ENCODE measurements around the gene CACNA1C. TPM values are rescaled to one million over a fixed set of nuclear protein-coding genes. Genes with fewer than 3 reads are reported as not detected.

CACNA1C gene
- total RNA-seq, 1 experiment from 2014 or later: not detected

DNA sequence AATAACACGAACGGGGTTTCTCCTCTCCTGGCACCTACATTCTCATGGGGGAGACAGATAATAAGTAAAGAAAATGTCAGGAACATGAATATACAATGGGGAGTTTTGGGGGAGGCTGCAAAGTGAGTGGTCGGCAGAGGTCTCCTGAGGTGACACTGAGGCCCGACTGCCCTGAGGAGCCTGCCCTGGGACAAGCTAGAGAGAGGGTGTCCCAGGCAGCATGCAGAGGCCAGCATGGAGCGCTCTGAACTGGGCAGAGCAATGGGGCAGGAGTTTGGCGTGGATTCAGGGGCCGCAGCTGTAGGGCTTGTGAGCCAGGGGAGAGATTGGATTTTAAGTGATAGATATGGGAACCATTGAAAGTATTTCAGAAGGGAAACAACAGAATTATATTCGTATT is 320.5 kb downstream of the CACNA1C start:
- Histone ChIP-seq H3K9me2 (ENCODE audit: insufficient read depth) (no peaks in the 10 kb centered on the region), H3F3A (ENCODE audit: insufficient read depth, low read depth) (no peaks in the 10 kb centered on the region), H3K27ac (no peak overlapping the region), H4K20me1 (ENCODE audit: insufficient read depth) (no peaks in the 10 kb centered on the region), H3K79me2 (ENCODE audit: low read depth) (no peaks in the 10 kb centered on the region), H2AFZ (no peak overlapping the region), H3K27me3 (ENCODE audit: insufficient read depth, low read depth) (peaks cover 76% of the 10 kb centered on the region), H3K36me3 (ENCODE audit: low read depth) (no peaks in the 10 kb centered on the region), H3K4me2 (no peak overlapping the region), H3K9me3 (ENCODE audit: insufficient read depth, low read depth) (no peaks in the 10 kb centered on the region), H3K4me3 (no peak overlapping the region), H3K4me1 (replicated peaks; ENCODE audit: insufficient read depth) (no peaks in the 10 kb centered on the region)
- no TSS peak for BruUV-seq (replicated peaks)
- ChIA-PET CTCF (no interaction called here), POLR2A (ENCODE audit: unreplicated experiment) (no interaction called here)
- intact Hi-C loops (cut with micrococcal nuclease; ENCODE audit: unreplicated experiment): no loop called here
- TF ChIP-seq EZH2 (IDR thresholded peaks at IDR 0.05; ENCODE audit: low read depth): no peak
- TF ChIP-seq, protein P1, sequence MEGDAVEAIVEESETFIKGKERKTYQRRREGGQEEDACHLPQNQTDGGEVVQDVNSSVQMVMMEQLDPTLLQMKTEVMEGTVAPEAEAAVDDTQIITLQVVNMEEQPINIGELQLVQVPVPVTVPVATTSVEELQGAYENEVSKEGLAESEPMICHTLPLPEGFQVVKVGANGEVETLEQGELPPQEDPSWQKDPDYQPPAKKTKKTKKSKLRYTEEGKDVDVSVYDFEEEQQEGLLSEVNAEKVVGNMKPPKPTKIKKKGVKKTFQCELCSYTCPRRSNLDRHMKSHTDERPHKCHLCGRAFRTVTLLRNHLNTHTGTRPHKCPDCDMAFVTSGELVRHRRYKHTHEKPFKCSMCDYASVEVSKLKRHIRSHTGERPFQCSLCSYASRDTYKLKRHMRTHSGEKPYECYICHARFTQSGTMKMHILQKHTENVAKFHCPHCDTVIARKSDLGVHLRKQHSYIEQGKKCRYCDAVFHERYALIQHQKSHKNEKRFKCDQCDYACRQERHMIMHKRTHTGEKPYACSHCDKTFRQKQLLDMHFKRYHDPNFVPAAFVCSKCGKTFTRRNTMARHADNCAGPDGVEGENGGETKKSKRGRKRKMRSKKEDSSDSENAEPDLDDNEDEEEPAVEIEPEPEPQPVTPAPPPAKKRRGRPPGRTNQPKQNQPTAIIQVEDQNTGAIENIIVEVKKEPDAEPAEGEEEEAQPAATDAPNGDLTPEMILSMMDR (conservative IDR thresholded peaks at IDR 0.05): no peak
- DNase-seq: no peak

DNA sequence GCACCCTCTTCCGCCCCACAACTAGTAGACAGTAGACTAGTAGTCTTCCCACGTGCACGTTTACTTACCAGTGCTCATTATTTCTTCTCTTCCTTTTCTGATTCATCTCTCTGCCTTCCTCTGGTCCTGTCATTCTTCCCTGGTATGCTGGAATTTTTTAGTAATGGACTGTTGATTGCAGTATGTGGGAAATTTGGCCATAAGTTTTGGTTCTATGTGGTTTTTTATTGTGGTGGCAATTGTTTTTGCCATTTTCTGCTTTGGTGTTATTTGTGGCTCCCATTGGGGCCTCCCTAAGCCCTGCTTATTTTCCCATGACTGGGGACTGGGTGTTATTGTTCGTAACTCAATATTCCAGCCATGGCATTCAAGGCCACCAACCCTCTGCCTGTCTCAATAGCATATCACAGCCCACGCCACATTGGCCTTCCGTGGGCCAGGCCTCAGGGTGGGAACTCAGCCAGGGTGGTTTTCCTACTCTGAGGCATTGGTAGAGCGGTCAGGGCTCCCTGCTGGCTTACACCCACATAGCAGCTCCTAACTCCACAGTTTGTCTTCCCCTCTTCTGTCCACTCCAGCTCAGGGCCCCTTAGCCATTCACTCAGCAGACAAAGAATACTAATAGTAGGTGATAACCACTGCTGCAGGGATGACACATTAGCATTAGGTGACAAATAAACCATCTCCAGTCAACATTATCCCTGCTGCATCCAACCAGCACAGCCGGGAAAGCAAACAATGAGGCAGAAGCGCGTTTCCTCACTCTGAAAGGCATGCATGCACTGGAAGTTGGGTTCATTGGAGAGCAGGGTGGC is 321.5 kb downstream of the CACNA1C start:
- Histone ChIP-seq H3K27me3 (ENCODE audit: insufficient read depth, low read depth) (peaks cover 86% of the 10 kb centered on the region), H3K9me3 (ENCODE audit: insufficient read depth, low read depth) (no peaks in the 10 kb centered on the region), H3K79me2 (ENCODE audit: low read depth) (no peaks in the 10 kb centered on the region), H3F3A (ENCODE audit: insufficient read depth, low read depth) (no peaks in the 10 kb centered on the region), H4K20me1 (ENCODE audit: insufficient read depth) (no peaks in the 10 kb centered on the region), H3K9me2 (ENCODE audit: insufficient read depth) (no peaks in the 10 kb centered on the region), H3K27ac (no peak overlapping the region), H3K4me1 (replicated peaks; ENCODE audit: insufficient read depth) (no peaks in the 10 kb centered on the region), H2AFZ (no peak overlapping the region), H3K36me3 (ENCODE audit: low read depth) (no peaks in the 10 kb centered on the region), H3K4me2 (no peak overlapping the region), H3K4me3 (no peak overlapping the region)
- TF ChIP-seq EZH2 (IDR thresholded peaks at IDR 0.05; ENCODE audit: low read depth): no peak
- TF ChIP-seq, protein P1 (conservative IDR thresholded peaks at IDR 0.05): no peak
- intact Hi-C loops (cut with micrococcal nuclease; ENCODE audit: unreplicated experiment): no loop called here
- no TSS peak for BruUV-seq (replicated peaks)
- POLR2A ChIA-PET (ENCODE audit: unreplicated experiment): no interaction called here
- DNase-seq: no peak
- CTCF ChIA-PET: no interaction called here

DNA sequence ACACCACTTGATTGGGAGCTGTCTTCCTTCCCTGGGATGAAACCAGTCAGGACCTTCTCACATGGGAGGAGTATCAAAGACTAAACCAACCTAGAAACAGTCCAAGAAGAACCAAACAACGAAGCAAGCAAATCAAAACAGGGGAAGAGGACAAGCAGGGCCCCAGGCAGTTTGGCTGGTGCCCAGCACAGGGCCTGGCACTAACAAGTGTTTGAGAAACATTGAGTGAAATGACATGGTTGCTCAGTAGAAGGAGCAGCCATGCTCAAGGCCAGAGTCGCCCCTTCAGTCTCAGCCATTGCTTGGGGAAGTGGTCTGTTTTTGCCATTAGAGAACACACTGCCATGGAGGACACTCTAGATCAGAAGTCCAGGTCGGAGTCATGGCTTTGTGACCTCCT is 323.1 kb downstream of the CACNA1C start:
- H3F3A ChIP-seq (ENCODE audit: insufficient read depth, low read depth): no peaks in the 10 kb centered on the region
- H2AFZ ChIP-seq: no peak overlapping the region
- no TSS peak for BruUV-seq (replicated peaks)
- CTCF ChIA-PET: no interaction called here
- H3K27ac ChIP-seq: no peak overlapping the region
- H3K9me2 ChIP-seq (ENCODE audit: insufficient read depth): no peaks in the 10 kb centered on the region
- TF ChIP-seq, protein P1 (conservative IDR thresholded peaks at IDR 0.05): no peak
- TF ChIP-seq EZH2 (IDR thresholded peaks at IDR 0.05; ENCODE audit: low read depth): no peak
- H3K9me3 ChIP-seq (ENCODE audit: insufficient read depth, low read depth): no peaks in the 10 kb centered on the region
- no peaks in the 10 kb centered on the region for H4K20me1 ChIP-seq (ENCODE audit: insufficient read depth)
- peaks cover 92% of the 10 kb centered on the region for H3K27me3 ChIP-seq (ENCODE audit: insufficient read depth, low read depth)
- H3K79me2 ChIP-seq (ENCODE audit: low read depth): no peaks in the 10 kb centered on the region
- no peak overlapping the region for H3K4me2 ChIP-seq
- POLR2A ChIA-PET (ENCODE audit: unreplicated experiment): no interaction called here
- no peaks in the 10 kb centered on the region for H3K4me1 ChIP-seq (replicated peaks; ENCODE audit: insufficient read depth)
- H3K36me3 ChIP-seq (ENCODE audit: low read depth): no peaks in the 10 kb centered on the region
- no peak overlapping the region for H3K4me3 ChIP-seq
- no peak for DNase-seq
- intact Hi-C loops (cut with micrococcal nuclease; ENCODE audit: unreplicated experiment): no loop called here

Data from PC-9 (cell line).